Subcutaneous abdominal adipose tissue (tissue), 5 donors: ENCODE results near the gene AFTPH.

Experiments used
- H3K27ac ChIP-seq: one replicate; pipeline ENCODE4 v1.7.0; 2013; ENCODE audit warnings: low read depth, mild to moderate bottlenecking, inconsistent platforms, low read length, moderate library complexity
- H3K27me3 ChIP-seq, 5 donors: one replicate each; pipeline ENCODE4 v1.7.0; 2013; ENCODE audit warnings: low read length in 5 of 5, inconsistent platforms in 1 of 5; ENCODE audit not compliant: control insufficient read depth in 5 of 5, insufficient read depth in 4 of 5
- H3K36me3 ChIP-seq, 5 donors: one replicate each; pipeline ENCODE4 v1.7.0; 2013; ENCODE audit warnings: low read length in 5 of 5; ENCODE audit not compliant: control insufficient read depth in 5 of 5, insufficient read depth in 5 of 5
- H3K4me1 ChIP-seq, 5 donors: one replicate each; pipeline ENCODE4 v1.7.0; 2013; ENCODE audit warnings: low read length in 5 of 5, mild to moderate bottlenecking in 3 of 5, moderate library complexity in 1 of 5; ENCODE audit not compliant: control insufficient read depth in 5 of 5, insufficient read depth in 5 of 5
- H3K4me3 ChIP-seq, 5 donors: one replicate each; pipeline ENCODE4 v1.7.0; 2013; ENCODE audit warnings: low read length in 5 of 5, low read depth in 1 of 5
- H3K9ac ChIP-seq, 5 donors: one replicate each; pipeline ENCODE4 v1.7.0; 2013; ENCODE audit warnings: low read length in 5 of 5, mild to moderate bottlenecking in 4 of 5, moderate library complexity in 3 of 5
- H3K9me3 ChIP-seq, 5 donors: one replicate each; pipeline ENCODE4 v1.7.0; 2013; ENCODE audit warnings: low read length in 5 of 5; ENCODE audit not compliant: control insufficient read depth in 5 of 5
- donor health status: healthy.
- donor health status: healthy.
- donor health status: healthy.
- donor health status: healthy.
- donor health status: healthy.

The AFTPH gene, protein sequence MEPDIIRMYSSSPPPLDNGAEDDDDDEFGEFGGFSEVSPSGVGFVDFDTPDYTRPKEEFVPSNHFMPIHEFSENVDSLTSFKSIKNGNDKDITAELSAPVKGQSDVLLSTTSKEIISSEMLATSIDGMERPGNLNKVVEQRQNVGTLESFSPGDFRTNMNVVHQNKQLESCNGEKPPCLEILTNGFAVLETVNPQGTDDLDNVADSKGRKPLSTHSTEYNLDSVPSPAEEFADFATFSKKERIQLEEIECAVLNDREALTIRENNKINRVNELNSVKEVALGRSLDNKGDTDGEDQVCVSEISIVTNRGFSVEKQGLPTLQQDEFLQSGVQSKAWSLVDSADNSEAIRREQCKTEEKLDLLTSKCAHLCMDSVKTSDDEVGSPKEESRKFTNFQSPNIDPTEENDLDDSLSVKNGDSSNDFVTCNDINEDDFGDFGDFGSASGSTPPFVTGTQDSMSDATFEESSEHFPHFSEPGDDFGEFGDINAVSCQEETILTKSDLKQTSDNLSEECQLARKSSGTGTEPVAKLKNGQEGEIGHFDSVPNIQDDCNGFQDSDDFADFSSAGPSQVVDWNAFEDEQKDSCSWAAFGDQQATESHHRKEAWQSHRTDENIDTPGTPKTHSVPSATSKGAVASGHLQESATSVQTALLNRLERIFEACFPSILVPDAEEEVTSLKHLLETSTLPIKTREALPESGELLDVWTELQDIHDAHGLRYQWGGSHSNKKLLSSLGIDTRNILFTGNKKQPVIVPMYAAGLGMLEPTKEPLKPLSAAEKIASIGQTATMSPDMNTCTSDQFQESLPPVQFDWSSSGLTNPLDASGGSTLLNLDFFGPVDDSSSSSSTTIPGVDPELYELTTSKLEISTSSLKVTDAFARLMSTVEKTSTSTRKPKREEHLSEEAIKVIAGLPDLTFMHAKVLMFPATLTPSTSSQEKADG

DNA sequence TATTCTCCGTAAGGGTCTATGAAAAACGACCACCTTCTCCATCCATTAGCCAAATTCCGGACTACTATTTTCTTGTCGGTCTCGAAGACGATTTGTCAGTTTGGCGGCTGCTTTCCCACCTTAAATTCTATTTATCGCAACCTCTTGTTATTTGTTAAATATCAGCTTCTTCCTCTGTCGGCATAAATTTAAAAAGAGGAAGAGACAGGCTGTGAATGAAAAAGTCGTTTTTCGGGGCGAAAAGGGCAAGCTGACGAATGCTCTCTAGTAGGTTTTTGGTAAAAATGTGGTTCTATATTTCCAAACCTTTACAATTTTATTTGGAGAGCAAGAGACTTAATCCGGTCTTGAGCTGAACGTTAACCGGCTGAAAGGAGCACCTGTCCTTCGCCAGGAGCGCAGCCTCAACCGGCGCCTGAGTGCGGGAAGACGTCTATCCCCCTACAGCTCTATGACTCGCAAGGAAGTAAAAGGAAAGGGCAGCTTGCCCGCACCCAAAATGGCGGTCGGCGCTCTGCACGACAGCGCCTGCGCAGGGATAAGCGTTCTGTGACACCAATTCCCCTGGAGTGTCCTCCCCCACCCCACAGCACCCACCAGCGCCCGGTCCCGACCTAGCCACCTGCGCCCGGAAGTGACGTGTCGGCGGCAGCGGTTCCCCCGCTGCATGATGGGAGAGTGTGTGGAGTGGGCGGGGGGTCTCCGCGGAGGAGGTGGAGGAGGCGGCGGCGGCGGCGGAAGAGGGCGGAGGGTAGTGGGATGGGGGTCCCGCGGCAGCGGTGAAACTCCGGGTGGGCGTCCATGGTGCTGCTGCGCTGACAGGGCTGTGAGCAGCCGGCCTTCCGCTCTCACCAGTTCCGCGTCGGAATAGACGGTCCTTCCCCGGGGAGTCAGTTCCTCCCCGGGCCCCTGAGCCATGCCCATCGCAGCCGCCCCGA lies at the start of gene AFTPH:
TSS of gene AFTPH (plus strand) at position 663 of the 938 bp plus-strand sequence. CDS start 27,147 bp downstream, outside the sequence.
- H3K9ac ChIP-seq, result peak within 1 kb of the TSS; percentile 92 to 97 (median 95)
- H3K4me3 ChIP-seq, result peak within 1 kb of the TSS; percentile 83 to 94 (median 87)
- H3K27ac ChIP-seq, result peak within 1 kb of the TSS; percentile 95
- H3K9me3 ChIP-seq, result no peaks in the 10 kb centered on the region
- H3K36me3 ChIP-seq, result no peaks in the 10 kb centered on the region
- no peaks in the 10 kb centered on the region for H3K27me3 ChIP-seq
- peaks cover 0 to 26% (median 26%) of the 10 kb centered on the region in 5 donors for H3K4me1 ChIP-seq

DNA sequence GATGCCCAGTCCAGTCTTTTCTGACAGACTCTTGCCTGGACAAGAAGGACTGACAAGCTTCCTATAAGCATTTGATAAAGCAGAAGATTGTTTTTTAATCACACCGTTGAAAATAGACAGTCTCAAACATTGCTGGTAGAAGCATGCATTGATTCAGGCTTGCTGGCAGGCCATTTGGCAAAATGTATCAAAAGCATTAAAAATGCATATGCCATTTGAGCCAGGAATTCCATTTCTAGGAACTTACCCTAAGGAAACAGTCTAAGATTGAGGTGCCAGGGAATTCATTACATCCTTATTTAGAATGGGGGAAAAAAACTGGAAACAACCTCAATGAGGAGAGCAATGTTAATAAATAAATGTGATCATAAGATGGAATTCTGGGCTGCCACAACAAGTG lies 49.5 kb upstream of the AFTPH start:
- no peaks in the 10 kb centered on the region for H3K4me1 ChIP-seq
- no peak overlapping the region for H3K9ac ChIP-seq
- H3K36me3 ChIP-seq, result no peaks in the 10 kb centered on the region
- H3K9me3 ChIP-seq, result no peaks in the 10 kb centered on the region
- H3K27ac ChIP-seq, result no peak overlapping the region
- no peak overlapping the region for H3K4me3 ChIP-seq
- no peaks in the 10 kb centered on the region for H3K27me3 ChIP-seq

GRCh38 chr2:64477037-64477436 lies 47.1 kb upstream of the AFTPH start:
- Histone ChIP-seq H3K9ac (no peak overlapping the region), H3K4me1 (no peaks in the 10 kb centered on the region), H3K27me3 (no peaks in the 10 kb centered on the region), H3K36me3 (no peaks in the 10 kb centered on the region), H3K27ac (no peak overlapping the region), H3K9me3 (no peaks in the 10 kb centered on the region), H3K4me3 (no peak overlapping the region)

- H3K27me3 ChIP-seq, result no peaks in the 10 kb centered on the region
- H3K4me1 ChIP-seq, result no peaks in the 10 kb centered on the region
- no peaks in the 10 kb centered on the region for H3K36me3 ChIP-seq
- no peak overlapping the region for H3K4me3 ChIP-seq
- H3K27ac ChIP-seq, result no peak overlapping the region
- H3K9me3 ChIP-seq, result no peaks in the 10 kb centered on the region
- no peak overlapping the region for H3K9ac ChIP-seq
Observed at GRCh38 chr2:64477979-64478378, 46.1 kb upstream of the AFTPH start.

- Histone ChIP-seq H3K27me3 (no peaks in the 10 kb centered on the region), H3K9me3 (no peaks in the 10 kb centered on the region), H3K4me1 (no peaks in the 10 kb centered on the region), H3K4me3 (no peak overlapping the region), H3K9ac (no peak overlapping the region), H3K36me3 (no peaks in the 10 kb centered on the region), H3K27ac (no peak overlapping the region)
Observed at GRCh38 chr2:64478502-64479230, 45.5 kb upstream of the AFTPH start.

DNA sequence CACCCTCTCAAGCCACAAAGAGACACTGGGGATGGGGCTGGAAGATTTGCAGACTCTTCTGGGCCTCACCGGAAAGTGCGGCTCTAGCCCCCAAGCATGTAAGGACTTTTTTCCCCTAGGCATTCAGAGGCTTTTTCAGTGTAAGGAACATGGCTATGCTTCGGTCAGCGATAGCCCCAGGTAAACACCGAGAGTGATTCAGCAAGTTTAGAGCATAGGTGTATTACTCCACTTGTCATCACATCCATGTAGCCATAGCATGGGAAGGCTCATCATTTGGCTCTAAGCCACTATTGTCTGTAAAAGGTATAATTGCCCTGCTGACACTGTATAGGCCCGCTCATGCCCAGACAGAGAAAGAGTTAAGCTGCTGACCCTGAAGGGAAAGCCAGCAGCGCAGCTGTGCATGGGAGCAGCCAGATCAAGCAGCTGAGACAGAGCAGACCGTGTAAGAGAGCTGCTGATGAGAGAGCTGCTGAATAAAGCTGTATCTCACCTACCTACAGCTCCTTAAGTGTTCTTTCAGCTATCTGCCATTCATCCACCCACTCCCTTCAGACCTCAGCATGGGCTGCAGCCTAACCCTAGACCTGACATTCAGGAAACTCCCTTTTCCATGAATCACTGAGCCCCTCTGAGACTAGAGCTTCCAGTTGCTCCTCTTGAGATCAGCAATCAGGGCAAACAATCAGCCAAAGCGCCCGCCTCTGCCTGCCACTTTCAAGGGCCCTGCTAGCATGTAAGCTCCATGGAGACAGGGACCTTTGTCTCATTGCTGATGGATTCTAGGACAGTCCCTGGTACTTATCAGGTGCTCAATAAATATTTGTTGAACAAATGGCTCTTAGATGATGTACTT lies 44.6 kb upstream of the AFTPH start:
- H3K9ac ChIP-seq, result no peak overlapping the region
- no peak overlapping the region for H3K4me3 ChIP-seq
- H3K27ac ChIP-seq, result no peak overlapping the region
- no peaks in the 10 kb centered on the region for H3K36me3 ChIP-seq
- no peaks in the 10 kb centered on the region for H3K4me1 ChIP-seq
- no peaks in the 10 kb centered on the region for H3K9me3 ChIP-seq
- no peaks in the 10 kb centered on the region for H3K27me3 ChIP-seq

DNA sequence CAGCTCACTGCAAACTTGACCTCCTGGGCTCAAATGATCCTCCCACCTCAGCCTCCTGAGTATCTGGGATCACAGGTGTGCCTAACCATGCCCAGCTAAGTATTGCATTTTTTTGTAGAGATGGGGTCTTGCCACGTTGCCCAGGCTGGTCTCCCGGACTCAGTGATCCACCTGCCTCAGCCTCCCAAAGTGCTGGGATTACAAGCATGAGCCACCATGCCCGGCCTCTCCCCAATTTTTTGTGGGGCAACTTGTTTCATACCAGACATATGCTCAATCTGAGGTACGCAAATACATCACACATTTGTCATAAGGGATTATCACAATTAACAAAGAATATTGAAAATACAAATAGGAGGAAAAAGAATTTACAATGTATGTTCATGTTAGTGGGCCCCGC lies 42.5 kb upstream of the AFTPH start:
- H3K27me3 ChIP-seq, result no peaks in the 10 kb centered on the region
- H3K9ac ChIP-seq, result no peak overlapping the region
- H3K9me3 ChIP-seq, result no peaks in the 10 kb centered on the region
- no peak overlapping the region for H3K4me3 ChIP-seq
- H3K36me3 ChIP-seq, result no peaks in the 10 kb centered on the region
- peaks cover 2 to 13% (median 11%) of the 10 kb centered on the region in 5 donors for H3K4me1 ChIP-seq
- H3K27ac ChIP-seq, result no peak overlapping the region

- H3K27me3 ChIP-seq, result no peaks in the 10 kb centered on the region
- H3K9me3 ChIP-seq, result no peaks in the 10 kb centered on the region
- H3K36me3 ChIP-seq, result no peaks in the 10 kb centered on the region
- H3K4me1 ChIP-seq, result peaks cover 2 to 13% (median 11%) of the 10 kb centered on the region in 5 donors
- H3K4me3 ChIP-seq, result no peak overlapping the region
- no peak overlapping the region for H3K9ac ChIP-seq
- H3K27ac ChIP-seq, result no peak overlapping the region
Observed at GRCh38 chr2:64482243-64482642, 41.9 kb upstream of the AFTPH start.
